ENCODE measurements around the gene PDGFA. TPM values are rescaled to one million over a fixed set of nuclear protein-coding genes. Genes with fewer than 3 reads are reported as not detected.

The PDGFA gene
- total and polyA plus RNA-seq, 8 donors, result 11.1 to 93.0 (median 41.8) TPM

DNA sequence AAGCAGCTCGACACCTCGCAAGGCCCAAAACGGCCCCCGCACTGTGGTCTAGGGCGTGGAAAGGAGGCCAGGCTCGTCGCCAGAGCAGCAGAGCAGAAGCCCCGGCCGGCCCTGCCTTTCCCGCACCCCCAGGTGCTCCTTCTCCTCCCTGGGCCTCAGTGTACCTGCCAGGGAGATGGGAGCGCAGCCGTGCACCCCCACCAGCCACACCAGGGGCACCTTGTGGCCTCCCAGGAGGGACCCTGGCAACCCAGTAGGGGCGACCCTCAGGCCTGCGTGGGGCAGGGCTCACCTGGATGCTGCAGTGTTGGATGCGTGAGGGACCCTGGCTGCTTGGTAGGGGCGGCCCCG lies 9.5 kb downstream of the PDGFA start:
- no peak for DNase-seq
- H3K9me3 ChIP-seq, result no peaks in the 10 kb centered on the region
- intact Hi-C loops (cut with DNase I; ENCODE audit: low total_unique reads), result loop anchor here (10.0 kb wide), 1 partner anchor 175 kb away; no protein-coding TSS in a partner anchor
- H3K27me3 ChIP-seq, result peaks cover 0 to 4% (median 0%) of the 10 kb centered on the region in 3 donors
- H3K27ac ChIP-seq, result no peak overlapping the region
- peaks cover 39 to 69% (median 56%) of the 10 kb centered on the region in 4 donors for H3K4me1 ChIP-seq
- peaks cover 16 to 76% (median 49%) of the 10 kb centered on the region in 4 donors for H3K36me3 ChIP-seq
- TF ChIP-seq EP300 (IDR thresholded peaks at IDR 0.05) (no peak), POLR2AphosphoS5 (IDR thresholded peaks at IDR 0.05) (no peak), POLR2A (IDR thresholded peaks at IDR 0.05) (no peak)
- TF ChIP-seq, protein P1, sequence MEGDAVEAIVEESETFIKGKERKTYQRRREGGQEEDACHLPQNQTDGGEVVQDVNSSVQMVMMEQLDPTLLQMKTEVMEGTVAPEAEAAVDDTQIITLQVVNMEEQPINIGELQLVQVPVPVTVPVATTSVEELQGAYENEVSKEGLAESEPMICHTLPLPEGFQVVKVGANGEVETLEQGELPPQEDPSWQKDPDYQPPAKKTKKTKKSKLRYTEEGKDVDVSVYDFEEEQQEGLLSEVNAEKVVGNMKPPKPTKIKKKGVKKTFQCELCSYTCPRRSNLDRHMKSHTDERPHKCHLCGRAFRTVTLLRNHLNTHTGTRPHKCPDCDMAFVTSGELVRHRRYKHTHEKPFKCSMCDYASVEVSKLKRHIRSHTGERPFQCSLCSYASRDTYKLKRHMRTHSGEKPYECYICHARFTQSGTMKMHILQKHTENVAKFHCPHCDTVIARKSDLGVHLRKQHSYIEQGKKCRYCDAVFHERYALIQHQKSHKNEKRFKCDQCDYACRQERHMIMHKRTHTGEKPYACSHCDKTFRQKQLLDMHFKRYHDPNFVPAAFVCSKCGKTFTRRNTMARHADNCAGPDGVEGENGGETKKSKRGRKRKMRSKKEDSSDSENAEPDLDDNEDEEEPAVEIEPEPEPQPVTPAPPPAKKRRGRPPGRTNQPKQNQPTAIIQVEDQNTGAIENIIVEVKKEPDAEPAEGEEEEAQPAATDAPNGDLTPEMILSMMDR (IDR thresholded peaks at IDR 0.05), result no peak
- WGBS, 5 donors, result 83 to 92% (median 88%) methylated on average over 15 to 17 of the region's 17 CpGs
- no peak overlapping the region for H3K4me3 ChIP-seq

DNA sequence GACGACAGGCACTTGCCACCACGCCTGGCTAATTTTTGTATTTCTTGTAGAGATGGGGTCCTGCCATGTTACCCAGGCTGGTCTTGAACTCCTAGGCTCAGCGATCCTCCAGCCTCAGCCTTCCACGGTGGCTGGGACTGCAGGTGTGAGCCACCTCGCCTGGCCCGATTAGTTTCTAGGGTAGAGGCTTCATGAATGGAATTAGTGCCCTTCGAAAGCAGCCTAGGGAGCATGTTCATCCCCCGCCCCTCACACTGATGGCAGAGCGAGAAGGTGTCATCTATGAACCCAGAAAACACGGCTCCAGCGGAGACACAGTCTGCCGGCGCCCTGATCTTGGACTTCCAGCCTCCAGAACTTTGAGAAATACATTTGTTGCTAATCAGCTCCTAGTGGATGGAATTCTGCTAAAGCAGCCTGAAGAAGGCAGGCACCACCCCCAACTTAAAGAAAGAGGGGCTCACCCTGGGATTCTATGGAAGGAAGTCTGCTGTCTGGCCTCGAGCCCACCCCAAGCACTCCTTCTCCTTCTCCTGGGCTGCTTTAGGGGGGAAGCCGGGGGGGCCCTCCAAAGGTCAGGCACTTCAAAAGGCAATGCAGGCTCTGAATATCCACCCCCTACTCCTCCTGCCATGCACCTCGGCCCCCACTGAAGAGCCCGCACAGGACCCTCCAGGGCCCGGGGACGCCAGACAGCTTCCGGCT lies 10.1 kb downstream of the PDGFA start:
- H3K36me3 ChIP-seq, result peaks cover 16 to 76% (median 49%) of the 10 kb centered on the region in 4 donors

DNA sequence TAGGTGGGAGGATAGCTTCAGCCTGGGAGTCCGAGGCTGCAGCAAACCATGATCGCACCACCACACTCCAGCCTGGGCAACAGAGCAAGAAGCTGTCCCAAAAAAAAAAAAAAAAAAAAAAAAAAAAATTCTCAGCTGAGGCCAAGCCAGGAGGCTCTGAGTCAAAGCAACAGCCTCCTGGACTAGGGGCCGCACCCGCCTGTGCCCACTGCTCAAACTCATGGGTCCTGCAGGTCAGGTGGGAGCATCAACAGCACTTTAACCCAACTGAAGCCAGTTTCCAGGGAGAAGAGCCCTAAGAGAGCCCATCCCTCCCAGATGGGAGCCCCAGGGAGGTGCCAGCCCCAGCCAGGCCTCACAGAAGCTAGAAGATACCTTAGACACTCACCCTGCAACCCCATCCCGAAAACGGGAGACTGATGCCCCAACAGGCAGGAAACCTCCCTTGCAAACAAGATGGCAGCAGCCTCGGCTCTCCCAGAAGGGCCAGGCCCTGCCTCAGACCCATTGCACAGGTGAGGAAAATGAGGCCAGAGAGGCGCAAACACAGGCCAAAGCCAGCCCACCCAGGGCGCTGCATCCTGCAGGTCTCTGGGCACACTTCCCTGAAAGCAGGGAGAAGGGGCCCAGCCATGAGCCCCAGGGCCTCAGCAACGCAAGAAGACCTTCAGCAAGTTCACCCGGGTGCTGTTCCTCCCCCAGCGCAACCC lies 11.0 kb downstream of the PDGFA start:
- H3K9me3 ChIP-seq, result no peaks in the 10 kb centered on the region
- H3K27me3 ChIP-seq, result no peaks in the 10 kb centered on the region
- intact Hi-C loops (cut with DNase I; ENCODE audit: low total_unique reads), result no loop called here
- 86 to 92% (median 89%) methylated on average over 11 to 12 of the region's 12 CpGs for WGBS, 5 donors
- H3K27ac ChIP-seq, result no peak overlapping the region
- DNase-seq, result no peak
- H3K4me3 ChIP-seq, result no peak overlapping the region
- H3K4me1 ChIP-seq, result peaks cover 44 to 69% (median 56%) of the 10 kb centered on the region in 4 donors
- TF ChIP-seq POLR2AphosphoS5 (IDR thresholded peaks at IDR 0.05) (no peak), EP300 (IDR thresholded peaks at IDR 0.05) (no peak), POLR2A (IDR thresholded peaks at IDR 0.05) (no peak)
- TF ChIP-seq, protein P1 (IDR thresholded peaks at IDR 0.05), result no peak
- peaks cover 16 to 72% (median 49%) of the 10 kb centered on the region in 4 donors for H3K36me3 ChIP-seq

More for the DNA sequence above, 10.1 kb downstream of the PDGFA start:
- no peak for DNase-seq
- Histone ChIP-seq H3K9me3 (no peaks in the 10 kb centered on the region), H3K27ac (no peak overlapping the region), H3K4me3 (no peak overlapping the region), H3K27me3 (no peaks in the 10 kb centered on the region), H3K4me1 (peaks cover 42 to 69% (median 56%) of the 10 kb centered on the region in 4 donors)
- intact Hi-C loops (cut with DNase I; ENCODE audit: low total_unique reads), result loop anchor here (10.0 kb wide), 1 partner anchor 175 kb away; no protein-coding TSS in a partner anchor
- 90 to 94% (median 92%) methylated on average over 20 of the region's 20 CpGs for WGBS, 5 donors
- TF ChIP-seq EP300 (IDR thresholded peaks at IDR 0.05) (no peak), POLR2A (IDR thresholded peaks at IDR 0.05) (no peak), POLR2AphosphoS5 (IDR thresholded peaks at IDR 0.05) (no peak)

DNA sequence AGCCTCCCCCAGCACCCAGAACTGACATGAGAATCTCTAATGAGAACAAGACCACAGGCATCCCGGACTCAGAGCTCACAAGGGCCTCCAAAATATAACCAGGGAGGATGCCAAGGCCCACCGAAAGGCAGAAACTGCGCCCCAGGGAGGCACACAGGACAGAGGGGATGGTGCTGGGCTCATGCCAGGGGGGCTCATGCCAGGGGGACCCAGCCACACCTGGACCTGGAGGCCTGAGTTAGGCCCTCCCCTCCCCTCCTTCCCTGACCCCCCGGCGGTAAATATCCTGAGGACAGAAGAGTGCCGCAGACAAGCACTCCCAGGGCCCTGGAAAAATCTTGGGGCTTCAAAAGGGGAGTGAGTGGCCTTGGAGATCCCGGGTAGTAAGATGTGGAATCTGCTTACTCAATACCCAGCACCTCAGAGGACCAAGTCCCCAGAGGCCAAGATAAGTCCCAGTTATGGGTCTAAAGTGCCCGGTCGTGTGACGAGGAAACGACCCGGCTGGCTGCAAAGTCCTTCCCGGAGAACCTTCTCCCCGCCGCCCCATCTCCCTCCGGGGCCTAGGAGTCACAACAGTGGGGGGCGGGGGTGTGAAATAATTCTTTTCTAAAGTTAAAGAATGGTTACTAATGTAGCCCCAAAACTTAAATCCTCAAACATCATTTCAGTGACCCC lies 11.9 kb downstream of the PDGFA start:
- no peak overlapping the region for H3K4me3 ChIP-seq
- H3K9me3 ChIP-seq, result no peaks in the 10 kb centered on the region
- H3K27ac ChIP-seq, result peak overlapping the region in 2 of 5 donors; percentile 38 to 86
- TF ChIP-seq POLR2A (IDR thresholded peaks at IDR 0.05), result no peak
- TF ChIP-seq POLR2AphosphoS5 (IDR thresholded peaks at IDR 0.05), result no peak
- TF ChIP-seq, protein P1 (IDR thresholded peaks at IDR 0.05), result no peak
- TF ChIP-seq EP300 (IDR thresholded peaks at IDR 0.05), result no peak
- WGBS, 5 donors, result 74 to 81% (median 77%) methylated on average over 16 to 17 of the region's 17 CpGs
- intact Hi-C loops (cut with DNase I; ENCODE audit: low total_unique reads), result no loop called here
- peaks cover 43 to 69% (median 55%) of the 10 kb centered on the region in 4 donors for H3K4me1 ChIP-seq
- DNase-seq, result no peak
- H3K36me3 ChIP-seq, result peaks cover 16 to 70% (median 49%) of the 10 kb centered on the region in 4 donors
- H3K27me3 ChIP-seq, result no peaks in the 10 kb centered on the region
